ENCODE measurements around the gene NIFK. TPM values are rescaled to one million over a fixed set of nuclear protein-coding genes. Genes with fewer than 3 reads are reported as not detected.
"Not testable (repeated sequence)": the region's sequence is repeated elsewhere in the genome, so short reads cannot be mapped to it uniquely, and the experiment has no call there.

Gene NIFK
- polyA plus RNA-seq, 3 donors: 21.9 to 36.8 (median 33.2) TPM

- no peak overlapping the region for H3K27ac ChIP-seq (ENCODE audit: low read depth, low read length)
- WGBS, 3 donors: 51 to 86% (median 84%) methylated on average over 6 of the region's 6 CpGs
Observed at GRCh38 chr2:121740973-121741372, 4.3 kb upstream of the NIFK start.

- WGBS, 3 donors: 0% methylated on average over 8 of the region's 8 CpGs
- H3K27ac ChIP-seq (ENCODE audit: low read depth, low read length): no peak overlapping the region
Observed at GRCh38 chr2:121736140-121736461, 574 bp downstream of the NIFK start.

- WGBS, 3 donors: 17 to 22% (median 19%) methylated on average over 10 of the region's 10 CpGs
- H3K27ac ChIP-seq (ENCODE audit: low read depth, low read length): no peak overlapping the region
Observed at GRCh38 chr2:121735518-121736074, 1.1 kb downstream of the NIFK start.

- not testable (repeated sequence) for H3K27ac ChIP-seq (ENCODE audit: low read depth, low read length)
- WGBS, 3 donors: 89 to 96% (median 93%) methylated on average over 11 of the region's 11 CpGs
Observed at GRCh38 chr2:121734544-121734943, 2.1 kb downstream of the NIFK start.

GRCh38 chr2:121731366-121731765 is 5.3 kb downstream of the NIFK start:
- WGBS, 3 donors: 75 to 92% (median 80%) methylated on average over 6 of the region's 6 CpGs
- no peak overlapping the region for H3K27ac ChIP-seq (ENCODE audit: low read depth, low read length)

GRCh38 chr2:121727950-121728349 is 8.7 kb downstream of the NIFK start:
- H3K27ac ChIP-seq (ENCODE audit: low read depth, low read length): no peak overlapping the region

- 92 to 97% (median 94%) methylated on average over 2 of the region's 2 CpGs for WGBS, 3 donors
- no peak overlapping the region for H3K27ac ChIP-seq (ENCODE audit: low read depth, low read length)
Observed at GRCh38 chr2:121727332-121727731, 9.3 kb downstream of the NIFK start.

GRCh38 chr2:121723316-121723715 is 13.4 kb downstream of the NIFK start:
- no peak overlapping the region for H3K27ac ChIP-seq (ENCODE audit: low read depth, low read length)
- WGBS, 3 donors: 82 to 91% (median 87%) methylated on average over 5 of the region's 5 CpGs

- WGBS, 3 donors: 71 to 78% (median 77%) methylated on average over 5 of the region's 5 CpGs
- H3K27ac ChIP-seq (ENCODE audit: low read depth, low read length): no peak overlapping the region
Observed at GRCh38 chr2:121722479-121722878, 14.2 kb downstream of the NIFK start.

- 67 to 68% (median 67%) methylated on average over 8 of the region's 8 CpGs for WGBS, 3 donors
- H3K27ac ChIP-seq (ENCODE audit: low read depth, low read length): no peak overlapping the region
Observed at GRCh38 chr2:121721926-121722325, 14.7 kb downstream of the NIFK start.

- 95 to 97% (median 96%) methylated on average over 6 of the region's 6 CpGs for WGBS, 3 donors
- no peak overlapping the region for H3K27ac ChIP-seq (ENCODE audit: low read depth, low read length)
Observed at GRCh38 chr2:121717529-121717928, 19.1 kb downstream of the NIFK start.

GRCh38 chr2:121716126-121716525 is 20.5 kb downstream of the NIFK start:
- no peak overlapping the region for H3K27ac ChIP-seq (ENCODE audit: low read depth, low read length)
- 63 to 88% (median 83%) methylated on average over 1 of the region's 1 CpG for WGBS, 3 donors

GRCh38 chr2:121711481-121711880 is 25.2 kb downstream of the NIFK start:
- 83 to 91% (median 87%) methylated on average over 2 to 3 of the region's 3 CpGs for WGBS, 3 donors
- not testable (repeated sequence) for H3K27ac ChIP-seq (ENCODE audit: low read depth, low read length)

GRCh38 chr2:121710470-121711170 is 26.1 kb downstream of the NIFK start:
- H3K27ac ChIP-seq (ENCODE audit: low read depth, low read length): no peak overlapping the region
- WGBS, 3 donors: 69 to 82% (median 80%) methylated on average over 7 of the region's 7 CpGs

GRCh38 chr2:121709776-121710469 is 26.8 kb downstream of the NIFK start:
- 70 to 84% (median 83%) methylated on average over 11 of the region's 11 CpGs for WGBS, 3 donors
- H3K27ac ChIP-seq (ENCODE audit: low read depth, low read length): no peak overlapping the region

- 58 to 71% (median 68%) methylated on average over 5 of the region's 5 CpGs for WGBS, 3 donors
- no peak overlapping the region for H3K27ac ChIP-seq (ENCODE audit: low read depth, low read length)
Observed at GRCh38 chr2:121707920-121708361, 28.7 kb downstream of the NIFK start.

- 39 to 42% (median 41%) methylated on average over 9 of the region's 9 CpGs for WGBS, 3 donors
- H3K27ac ChIP-seq (ENCODE audit: low read depth, low read length): no peak overlapping the region
Observed at GRCh38 chr2:121707344-121707919, 29.2 kb downstream of the NIFK start.

GRCh38 chr2:121705958-121706357 is 30.7 kb downstream of the NIFK start:
- WGBS, 3 donors: 91% methylated on average over 4 of the region's 4 CpGs
- H3K27ac ChIP-seq (ENCODE audit: low read depth, low read length): no peak overlapping the region

- WGBS, 3 donors: 63 to 86% (median 66%) methylated on average over 8 of the region's 8 CpGs
- H3K27ac ChIP-seq (ENCODE audit: low read depth, low read length): no peak overlapping the region
Observed at GRCh38 chr2:121705390-121705789, 31.3 kb downstream of the NIFK start.

- not testable (repeated sequence) for H3K27ac ChIP-seq (ENCODE audit: low read depth, low read length)
Observed at GRCh38 chr2:121701761-121702160, 34.9 kb downstream of the NIFK start.

All from adipose tissue (tissue), 3 donors.